ENCODE data around the gene EML6. TPM values are rescaled to one million over a fixed set of nuclear protein-coding genes. Genes with fewer than 3 reads are reported as not detected.
A peak's percentile ranks its signal among the peaks of the same experiment; 100 is the strongest.

Gene EML6
- total RNA-seq, 4 donors from 2014 or later = 5.9 to 11.0 (median 7.9) TPM

DNA sequence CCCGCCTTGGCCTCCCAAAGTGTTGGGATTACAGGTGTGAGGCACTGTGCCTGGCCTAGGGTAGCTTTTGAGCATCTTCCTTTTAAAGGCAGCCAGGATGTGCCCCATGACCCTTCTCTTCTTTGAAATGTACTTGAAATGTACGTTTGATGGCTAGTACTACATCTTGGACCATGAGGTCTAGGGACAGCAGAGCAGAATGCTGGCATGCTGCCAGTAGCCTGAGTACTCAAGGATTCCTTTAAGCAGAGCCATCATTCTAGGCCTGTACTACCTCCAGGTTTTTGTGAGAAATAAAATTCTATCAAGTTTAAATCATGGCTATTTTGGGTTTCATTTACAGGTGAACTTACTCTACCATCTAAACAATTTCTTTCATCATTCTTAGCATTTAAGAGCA is 2.9 kb upstream of the EML6 start:
- Histone ChIP-seq H3K27me3 (no peaks in the 10 kb centered on the region), H3K4me3 (no peak overlapping the region), H3K36me3 (no peaks in the 10 kb centered on the region), H3K27ac (no peak overlapping the region), H3K4me1 (peaks cover 0 to 6% (median 2%) of the 10 kb centered on the region in 4 donors), H3K9me3 (no peaks in the 10 kb centered on the region)
- TF ChIP-seq, protein P1, sequence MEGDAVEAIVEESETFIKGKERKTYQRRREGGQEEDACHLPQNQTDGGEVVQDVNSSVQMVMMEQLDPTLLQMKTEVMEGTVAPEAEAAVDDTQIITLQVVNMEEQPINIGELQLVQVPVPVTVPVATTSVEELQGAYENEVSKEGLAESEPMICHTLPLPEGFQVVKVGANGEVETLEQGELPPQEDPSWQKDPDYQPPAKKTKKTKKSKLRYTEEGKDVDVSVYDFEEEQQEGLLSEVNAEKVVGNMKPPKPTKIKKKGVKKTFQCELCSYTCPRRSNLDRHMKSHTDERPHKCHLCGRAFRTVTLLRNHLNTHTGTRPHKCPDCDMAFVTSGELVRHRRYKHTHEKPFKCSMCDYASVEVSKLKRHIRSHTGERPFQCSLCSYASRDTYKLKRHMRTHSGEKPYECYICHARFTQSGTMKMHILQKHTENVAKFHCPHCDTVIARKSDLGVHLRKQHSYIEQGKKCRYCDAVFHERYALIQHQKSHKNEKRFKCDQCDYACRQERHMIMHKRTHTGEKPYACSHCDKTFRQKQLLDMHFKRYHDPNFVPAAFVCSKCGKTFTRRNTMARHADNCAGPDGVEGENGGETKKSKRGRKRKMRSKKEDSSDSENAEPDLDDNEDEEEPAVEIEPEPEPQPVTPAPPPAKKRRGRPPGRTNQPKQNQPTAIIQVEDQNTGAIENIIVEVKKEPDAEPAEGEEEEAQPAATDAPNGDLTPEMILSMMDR (IDR thresholded peaks at IDR 0.05) = no peak
- TF ChIP-seq POLR2A (IDR thresholded peaks at IDR 0.05) = no peak
- DNase-seq = no peak

DNA sequence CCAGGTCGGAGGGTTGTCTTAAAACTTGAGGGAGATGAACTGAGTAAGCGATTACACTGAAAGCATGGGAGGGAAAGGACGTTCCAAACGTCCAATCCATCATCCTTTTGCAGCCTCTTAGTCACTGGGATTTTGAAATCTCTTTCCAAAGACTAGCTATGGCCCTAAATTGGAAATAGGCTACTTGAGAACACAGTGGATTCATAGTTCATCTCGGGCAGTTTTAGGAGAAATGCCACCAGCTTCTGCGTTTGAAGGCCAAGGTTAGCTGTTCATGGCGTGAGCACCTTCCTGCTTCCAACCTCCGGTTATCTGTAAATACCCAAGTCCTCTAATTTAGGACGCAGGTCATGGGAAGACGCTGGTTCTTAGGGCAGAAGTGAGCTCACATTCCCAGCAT is 821 bp upstream of the EML6 start:
- H3K27ac ChIP-seq = peak overlapping the region; percentile 37 to 77 (median 67)
- peak overlapping the region; percentile 56 to 89 (median 78) for H3K4me3 ChIP-seq
- H3K4me1 ChIP-seq = peaks cover 0 to 6% (median 2%) of the 10 kb centered on the region in 4 donors
- H3K36me3 ChIP-seq = no peaks in the 10 kb centered on the region
- TF ChIP-seq POLR2A (IDR thresholded peaks at IDR 0.05) = no peak
- TF ChIP-seq, protein P1 (IDR thresholded peaks at IDR 0.05) = no peak
- no peaks in the 10 kb centered on the region for H3K9me3 ChIP-seq
- H3K27me3 ChIP-seq = no peaks in the 10 kb centered on the region
- no peak for DNase-seq

DNA sequence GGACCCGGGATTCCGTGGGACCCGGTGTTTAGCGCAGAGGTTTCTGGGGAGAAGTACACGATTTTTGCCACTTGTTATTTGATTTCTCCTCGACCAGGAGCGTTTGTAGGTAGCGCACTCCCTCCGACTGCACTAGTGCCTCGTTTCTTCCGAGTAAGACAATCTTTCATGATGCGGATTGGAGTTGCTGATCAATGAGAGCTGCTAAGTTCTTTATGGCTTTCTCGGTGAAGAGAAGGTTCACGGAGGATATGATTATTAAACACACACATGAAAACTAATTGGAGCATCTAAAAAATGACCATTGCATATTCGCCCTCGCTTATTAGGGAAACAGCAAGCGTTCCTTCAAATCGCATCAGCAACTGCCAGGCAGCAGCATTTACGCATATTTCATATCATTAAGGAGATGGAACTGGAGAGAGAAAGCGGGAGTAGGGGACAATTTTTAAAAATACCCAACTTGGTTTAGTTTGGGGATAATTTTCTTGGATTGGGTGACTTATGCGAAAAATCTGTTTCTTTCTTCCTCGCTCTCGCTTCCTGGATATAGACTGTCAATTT is 616 bp downstream of the EML6 start:
- TF ChIP-seq POLR2A (IDR thresholded peaks at IDR 0.05) = no peak
- TF ChIP-seq, protein P1 (IDR thresholded peaks at IDR 0.05) = no peak
- no peaks in the 10 kb centered on the region for H3K27me3 ChIP-seq
- H3K27ac ChIP-seq = peak overlapping the region; percentile 52 to 76 (median 65)
- H3K9me3 ChIP-seq = no peaks in the 10 kb centered on the region
- peak overlapping the region; percentile 56 to 89 (median 78) for H3K4me3 ChIP-seq
- peaks cover 0 to 6% (median 2%) of the 10 kb centered on the region in 4 donors for H3K4me1 ChIP-seq
- no peak for DNase-seq
- no peaks in the 10 kb centered on the region for H3K36me3 ChIP-seq

DNA sequence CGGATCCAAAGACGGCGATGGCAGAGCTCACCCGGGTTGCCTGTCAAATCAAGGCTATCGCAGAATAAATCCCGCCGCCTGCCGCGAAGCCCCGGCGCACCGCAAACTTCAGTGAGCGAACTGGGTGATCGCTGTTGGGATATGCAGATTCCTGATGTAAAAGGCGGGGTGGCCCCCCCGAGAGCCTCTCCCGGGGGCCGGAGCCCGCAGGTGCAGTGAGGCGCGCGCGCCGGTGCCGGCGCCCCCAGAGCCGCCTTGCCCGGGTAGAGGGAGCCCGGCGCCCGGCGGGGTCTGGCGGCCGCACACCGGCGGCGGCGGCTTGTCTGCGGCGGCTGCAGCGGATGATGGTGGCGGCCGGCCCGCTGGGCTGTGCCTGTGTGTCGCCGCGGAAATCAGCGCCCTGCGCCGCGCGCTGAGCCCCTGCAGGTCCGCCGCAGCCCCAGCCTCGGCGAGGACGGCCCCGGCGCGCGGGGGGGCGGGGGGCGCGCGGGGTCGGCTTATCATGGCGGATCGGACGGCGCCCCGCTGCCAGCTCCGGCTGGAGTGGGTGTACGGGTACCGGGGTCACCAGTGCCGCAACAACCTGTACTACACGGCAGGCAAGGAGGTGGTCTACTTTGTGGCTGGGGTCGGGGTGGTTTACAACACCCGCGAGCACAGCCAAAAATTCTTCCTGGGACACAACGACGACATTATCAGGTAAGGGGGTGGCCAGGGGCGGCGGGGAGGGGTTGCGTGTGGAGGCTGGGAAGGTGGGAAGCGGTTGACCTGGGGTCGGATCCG is 1.3 kb downstream of the EML6 start:
- Histone ChIP-seq H3K4me3 (peak overlapping the region; percentile 56 to 89 (median 78)), H3K4me1 (peaks cover 0 to 6% (median 2%) of the 10 kb centered on the region in 4 donors), H3K9me3 (no peaks in the 10 kb centered on the region), H3K36me3 (no peaks in the 10 kb centered on the region), H3K27me3 (no peaks in the 10 kb centered on the region), H3K27ac (peak overlapping the region in 1 of 4 donors; percentile 43)
- no peak for TF ChIP-seq POLR2A (IDR thresholded peaks at IDR 0.05)
- TF ChIP-seq, protein P1 (IDR thresholded peaks at IDR 0.05) = no peak
- DNase-seq = peak; percentile 26 to 59 (median 58)

DNA sequence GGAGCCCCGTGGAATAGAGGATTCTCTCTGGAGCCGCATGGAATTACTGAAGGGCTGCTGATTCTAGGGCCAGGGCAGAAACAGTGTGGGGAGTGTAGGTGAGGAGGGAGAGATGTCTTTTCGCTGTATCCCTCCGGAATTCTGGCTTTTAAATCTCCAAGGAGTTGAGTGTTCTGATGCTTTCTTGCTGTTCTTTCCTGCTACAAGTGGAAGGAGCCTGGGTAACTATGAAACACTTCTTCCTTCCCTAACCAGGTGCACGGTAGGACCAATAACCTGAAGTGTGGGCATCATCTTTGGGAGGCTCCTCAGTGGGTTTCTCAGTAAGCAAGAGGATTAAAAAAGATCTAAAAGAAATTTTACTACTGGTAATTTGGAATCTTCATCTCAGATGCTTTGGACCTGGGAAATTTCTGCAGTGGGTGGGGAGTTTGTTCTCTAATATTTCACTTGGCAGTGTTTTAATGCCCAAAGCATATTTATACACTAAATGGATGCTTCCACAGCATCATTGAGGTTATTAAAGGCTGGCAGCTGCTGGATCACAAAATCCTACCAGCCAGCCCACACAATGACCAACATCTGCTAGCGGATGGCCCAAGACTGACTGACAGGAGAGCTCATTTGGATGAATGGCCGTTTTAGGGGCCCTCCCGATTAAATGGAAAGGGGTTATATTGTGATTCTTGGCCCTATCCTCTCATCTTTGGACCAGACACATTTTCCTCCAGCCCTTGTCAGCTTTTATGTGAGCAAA is 2.1 kb downstream of the EML6 start:
- H3K4me1 ChIP-seq = peaks cover 0 to 6% (median 2%) of the 10 kb centered on the region in 4 donors
- no peaks in the 10 kb centered on the region for H3K9me3 ChIP-seq
- no peaks in the 10 kb centered on the region for H3K36me3 ChIP-seq
- DNase-seq = no peak
- no peak overlapping the region for H3K27ac ChIP-seq
- H3K4me3 ChIP-seq = peak overlapping the region in 3 of 4 donors; percentile 56 to 89 (median 76)
- TF ChIP-seq, protein P1 (IDR thresholded peaks at IDR 0.05) = no peak
- TF ChIP-seq POLR2A (IDR thresholded peaks at IDR 0.05) = no peak
- no peaks in the 10 kb centered on the region for H3K27me3 ChIP-seq

All from Peyer's patch (tissue), 4 donors.